ENCODE measurements around the gene SPTBN1. TPM values are rescaled to one million over a fixed set of nuclear protein-coding genes. Genes with fewer than 3 reads are reported as not detected.
"Not testable (repeated sequence)": the region's sequence is repeated elsewhere in the genome, so short reads cannot be mapped to it uniquely, and the experiment has no call there.

The SPTBN1 gene
- polyA plus RNA-seq, 4 donors = 236 to 293 (median 257) TPM

- DNase-seq (ENCODE audit: low read depth in 4 of 4, low spot score in 3 of 4) = no peak
Observed at GRCh38 chr2:54466870-54467269, 10.7 kb downstream of the SPTBN1 start.

- no peak for DNase-seq (ENCODE audit: low read depth in 4 of 4, low spot score in 3 of 4)
Observed at GRCh38 chr2:54468673-54469072, 12.5 kb downstream of the SPTBN1 start.

GRCh38 chr2:54469484-54470053 is 13.4 kb downstream of the SPTBN1 start:
- no peak for DNase-seq (ENCODE audit: low read depth in 4 of 4, low spot score in 3 of 4)

- DNase-seq (ENCODE audit: low read depth in 4 of 4, low spot score in 3 of 4) = no peak
Observed at GRCh38 chr2:54470266-54470938, 14.3 kb downstream of the SPTBN1 start.

GRCh38 chr2:54471221-54471711 is 15.1 kb downstream of the SPTBN1 start:
- DNase-seq (ENCODE audit: low read depth in 4 of 4, low spot score in 3 of 4) = peak in 2 of 4 donors; percentile 50 to 58

- no peak for DNase-seq (ENCODE audit: low read depth in 4 of 4, low spot score in 3 of 4)
Observed at GRCh38 chr2:54473851-54474250, 17.7 kb downstream of the SPTBN1 start.

- no peak for DNase-seq (ENCODE audit: low read depth in 4 of 4, low spot score in 3 of 4)
Observed at GRCh38 chr2:54475285-54475684, 19.2 kb downstream of the SPTBN1 start.

GRCh38 chr2:54475919-54476318 is 19.8 kb downstream of the SPTBN1 start:
- no peak for DNase-seq (ENCODE audit: low read depth in 4 of 4, low spot score in 3 of 4)

GRCh38 chr2:54476852-54477251 is 20.7 kb downstream of the SPTBN1 start:
- DNase-seq (ENCODE audit: low read depth in 4 of 4, low spot score in 3 of 4) = no peak

- no peak for DNase-seq (ENCODE audit: low read depth in 4 of 4, low spot score in 3 of 4)
Observed at GRCh38 chr2:54477896-54478295, 21.8 kb downstream of the SPTBN1 start.

GRCh38 chr2:54478899-54479298 is 22.8 kb downstream of the SPTBN1 start:
- DNase-seq (ENCODE audit: low read depth in 4 of 4, low spot score in 3 of 4) = no peak

- no peak for DNase-seq (ENCODE audit: low read depth in 4 of 4, low spot score in 3 of 4)
Observed at GRCh38 chr2:54479424-54479823, 23.3 kb downstream of the SPTBN1 start.

- DNase-seq (ENCODE audit: low read depth in 4 of 4, low spot score in 3 of 4) = no peak
Observed at GRCh38 chr2:54480025-54480424, 23.9 kb downstream of the SPTBN1 start.

- no peak for DNase-seq (ENCODE audit: low read depth in 4 of 4, low spot score in 3 of 4)
Observed at GRCh38 chr2:54481686-54482085, 25.6 kb downstream of the SPTBN1 start.

GRCh38 chr2:54482715-54483114 is 26.6 kb downstream of the SPTBN1 start:
- DNase-seq (ENCODE audit: low read depth in 4 of 4, low spot score in 3 of 4) = no peak

GRCh38 chr2:54483426-54483825 is 27.3 kb downstream of the SPTBN1 start:
- DNase-seq (ENCODE audit: low read depth in 4 of 4, low spot score in 3 of 4) = no peak

- not testable (repeated sequence) for DNase-seq (ENCODE audit: low read depth in 4 of 4, low spot score in 3 of 4)
Observed at GRCh38 chr2:54485756-54486155, 29.6 kb downstream of the SPTBN1 start.

GRCh38 chr2:54486766-54487165 is 30.6 kb downstream of the SPTBN1 start:
- DNase-seq (ENCODE audit: low read depth in 4 of 4, low spot score in 3 of 4) = no peak

- DNase-seq (ENCODE audit: low read depth in 4 of 4, low spot score in 3 of 4) = no peak
Observed at GRCh38 chr2:54490863-54491262, 34.7 kb downstream of the SPTBN1 start.

- no peak for DNase-seq (ENCODE audit: low read depth in 4 of 4, low spot score in 3 of 4)
Observed at GRCh38 chr2:54492335-54492734, 36.2 kb downstream of the SPTBN1 start.

GRCh38 chr2:54494087-54494486 is 38.0 kb downstream of the SPTBN1 start:
- DNase-seq (ENCODE audit: low read depth in 4 of 4, low spot score in 3 of 4) = no peak

- no peak for DNase-seq (ENCODE audit: low read depth in 4 of 4, low spot score in 3 of 4)
Observed at GRCh38 chr2:54496920-54497319, 40.8 kb downstream of the SPTBN1 start.

Measured in left renal pelvis (tissue), 4 donors.